ENCODE measurements around the gene LRRC3C.
A peak's percentile ranks its signal among the peaks of the same experiment; 100 is the strongest.

The LRRC3C gene

DNA sequence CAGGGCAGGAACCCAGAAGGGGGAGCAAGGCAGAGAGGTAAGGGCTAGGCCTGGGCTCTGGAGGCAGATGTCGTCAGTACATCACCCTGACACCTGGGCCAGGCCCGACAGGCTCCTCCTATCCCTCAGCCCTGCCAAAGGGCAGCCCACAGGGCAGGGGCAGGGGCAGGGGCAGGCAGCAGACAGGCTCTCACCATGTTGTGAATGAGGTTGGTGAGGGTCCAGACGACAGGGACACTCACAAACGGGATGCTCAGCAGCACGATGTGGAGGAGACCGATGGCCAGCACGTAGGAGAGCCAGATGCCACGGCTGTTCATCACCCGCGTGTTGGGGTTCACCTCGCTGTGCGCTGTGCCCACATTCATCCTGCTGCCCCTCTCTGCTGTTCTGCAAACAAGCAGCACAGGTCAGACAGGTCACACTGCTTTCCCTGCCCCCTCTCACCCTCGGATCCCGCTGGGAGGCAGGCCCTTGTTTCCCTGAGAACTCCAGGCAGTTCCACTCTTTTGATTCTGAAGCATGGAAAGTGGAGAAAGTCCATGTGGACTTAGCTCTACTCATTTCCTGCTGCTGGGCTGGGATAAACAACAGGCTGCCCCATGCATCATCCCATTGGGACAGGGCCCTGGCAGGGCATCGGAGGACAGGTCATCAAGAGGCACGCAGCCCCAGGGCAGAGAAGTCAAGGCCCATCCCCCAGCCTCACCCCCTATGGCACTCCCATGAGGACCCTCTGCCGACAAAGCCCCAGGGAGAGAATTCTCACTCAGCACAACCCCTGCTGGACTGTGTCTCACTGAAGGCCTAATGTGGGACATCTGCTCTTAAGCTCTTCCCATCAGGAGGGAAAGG, 3.5 kb upstream of the LRRC3C start:
- no peak for DNase-seq (ENCODE audit: low read depth)

DNA sequence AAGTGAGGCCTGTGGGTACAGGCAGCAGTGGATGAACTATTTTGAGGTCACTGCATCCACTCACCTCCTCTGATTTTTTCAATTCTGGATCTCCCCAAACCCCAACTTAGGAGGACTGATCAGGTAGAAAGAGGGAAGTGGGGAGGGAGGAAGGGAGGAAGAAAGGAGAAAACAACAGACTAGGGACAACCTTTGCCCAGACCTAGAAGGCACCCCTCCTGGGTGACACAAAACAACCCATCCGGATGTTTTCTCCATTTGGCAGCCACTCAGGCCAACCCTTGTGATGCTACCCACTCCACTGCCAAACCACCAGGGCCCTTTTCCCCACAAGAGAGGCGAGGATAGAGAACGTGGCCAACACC, 2.9 kb upstream of the LRRC3C start:
- no peak for DNase-seq (ENCODE audit: low read depth)

DNA sequence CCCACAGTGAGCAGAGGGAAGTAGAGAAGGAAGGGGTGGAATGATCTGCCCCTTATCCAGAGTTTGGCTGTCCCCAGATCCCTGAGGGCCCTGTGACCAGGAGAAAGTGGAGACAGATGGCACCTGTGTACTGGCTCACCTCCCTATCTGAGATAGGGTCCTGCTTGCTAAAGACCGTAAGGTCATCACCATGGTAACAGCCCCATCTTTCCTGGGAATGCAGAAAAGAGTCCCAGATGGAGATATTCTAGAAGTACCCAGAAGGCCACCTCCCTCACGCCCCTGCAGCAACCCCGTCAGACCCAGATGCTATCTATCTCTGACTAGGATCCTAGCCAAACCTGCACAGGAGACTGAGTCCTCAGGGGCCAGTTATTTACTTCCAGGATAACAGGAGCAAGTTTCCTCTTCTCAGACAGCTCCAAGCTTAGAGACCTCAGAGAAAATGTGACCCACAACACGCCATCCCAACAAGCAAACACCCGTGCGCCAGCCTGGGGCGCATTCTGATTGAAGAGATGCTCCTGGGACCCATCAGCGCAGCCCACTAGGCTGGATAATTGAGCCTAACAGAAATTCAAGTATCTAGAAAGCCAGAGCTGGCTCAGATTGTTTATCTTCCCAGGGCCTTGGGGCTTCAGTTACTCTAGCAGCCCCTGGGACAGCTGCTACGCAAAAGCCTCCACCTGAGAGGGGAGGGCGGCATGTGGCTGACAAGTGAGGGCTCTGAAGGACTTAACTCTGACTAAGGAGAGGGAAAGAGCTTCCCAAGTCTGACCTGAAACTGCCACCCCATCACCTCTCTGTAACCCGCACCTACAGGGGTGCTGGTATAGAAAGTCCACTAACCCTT, 2.0 kb upstream of the LRRC3C start:
- no peak for DNase-seq (ENCODE audit: low read depth)

DNA sequence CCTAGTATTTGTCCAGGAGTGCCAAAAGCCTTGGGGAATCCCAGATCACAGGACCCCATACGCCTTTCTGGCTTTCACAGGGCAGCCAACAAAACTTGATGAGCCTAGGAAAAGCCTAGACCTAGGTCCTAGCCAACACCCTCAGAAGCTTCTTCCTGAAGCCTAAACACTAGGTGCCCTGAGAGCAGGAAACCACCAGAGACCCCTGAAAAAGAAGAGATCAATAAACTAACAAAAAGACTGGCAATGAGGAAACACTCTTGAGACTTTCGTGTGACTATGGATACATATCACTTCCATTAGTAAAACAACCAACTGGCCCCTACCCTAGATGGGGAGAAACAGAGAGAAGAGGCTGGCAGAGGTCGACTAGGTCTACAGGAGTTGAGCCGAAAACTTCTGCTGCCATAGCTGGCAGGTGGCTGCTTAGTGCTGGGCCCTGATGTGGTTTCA, 1.4 kb upstream of the LRRC3C start:
- peak; percentile 45 for DNase-seq (ENCODE audit: low read depth)

DNA sequence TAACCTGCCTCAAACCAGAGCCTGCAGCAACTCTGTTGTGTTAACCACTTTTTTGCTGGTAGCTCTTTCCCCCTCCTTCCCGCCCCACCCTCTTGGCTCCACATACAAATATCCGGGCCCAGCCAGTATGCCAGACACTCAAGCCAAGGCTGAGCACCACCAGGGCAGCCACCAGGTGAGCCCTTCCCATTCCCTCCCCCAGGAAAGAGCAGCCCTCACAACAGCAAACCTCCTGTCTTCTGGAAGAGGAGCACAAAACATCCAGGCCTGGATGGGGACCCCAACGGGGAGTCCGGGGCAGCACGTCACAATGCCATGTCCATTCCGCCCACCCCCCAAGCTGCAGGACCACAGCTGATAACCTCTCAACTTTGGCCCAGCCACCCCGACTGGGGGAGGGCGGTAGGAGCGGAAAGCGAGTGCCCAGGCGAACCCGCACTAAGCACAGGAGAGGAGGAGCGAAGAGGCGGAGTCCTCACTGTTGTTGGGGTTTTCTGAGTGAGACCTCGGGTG, 888 bp upstream of the LRRC3C start:
- DNase-seq (ENCODE audit: low read depth) = no peak

DNA sequence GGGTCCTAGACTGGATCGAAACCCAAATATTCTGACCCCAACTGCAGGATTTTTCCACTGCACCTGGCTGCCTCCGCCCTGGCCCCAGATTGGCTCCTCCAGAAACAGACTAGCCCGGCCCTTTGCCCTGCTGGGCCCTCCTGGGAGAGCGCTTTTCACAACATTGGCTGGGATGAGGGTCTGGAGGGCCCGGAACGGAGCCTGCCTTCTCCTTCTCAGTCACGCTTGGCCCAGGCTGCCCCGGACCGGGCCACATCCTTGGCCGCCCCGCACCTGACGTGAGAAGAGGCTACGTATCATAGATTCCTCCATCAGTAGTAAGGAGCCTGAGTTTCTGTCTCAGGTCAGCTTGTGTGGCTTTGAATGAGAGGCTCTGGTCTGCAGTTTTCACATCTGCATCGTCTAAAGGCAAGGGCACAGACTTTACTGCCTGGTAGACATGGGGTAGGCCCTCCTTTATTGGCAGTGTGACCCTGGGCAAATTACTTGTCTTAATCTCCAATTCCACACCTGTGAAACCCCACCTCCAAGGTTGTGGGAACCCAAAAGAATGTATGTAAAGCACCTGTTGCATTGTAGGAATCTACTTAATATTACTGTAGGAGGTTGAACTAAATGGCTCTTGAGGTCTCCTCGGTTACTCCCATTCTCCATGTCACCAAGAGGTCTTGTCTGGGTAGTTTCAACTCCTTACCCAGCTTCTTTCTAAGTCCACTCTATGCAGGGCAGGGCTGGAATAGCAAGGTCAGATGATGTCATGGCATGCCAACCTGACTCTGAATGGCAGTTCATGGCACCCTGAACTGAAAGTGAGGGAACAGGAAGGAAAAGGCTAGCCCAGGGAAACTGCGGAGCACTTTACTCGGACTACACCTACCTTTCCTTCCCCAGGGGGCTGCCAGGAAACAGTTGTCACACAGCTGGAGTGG, 661 bp downstream of the LRRC3C start:
- DNase-seq (ENCODE audit: low read depth) = no peak

DNA sequence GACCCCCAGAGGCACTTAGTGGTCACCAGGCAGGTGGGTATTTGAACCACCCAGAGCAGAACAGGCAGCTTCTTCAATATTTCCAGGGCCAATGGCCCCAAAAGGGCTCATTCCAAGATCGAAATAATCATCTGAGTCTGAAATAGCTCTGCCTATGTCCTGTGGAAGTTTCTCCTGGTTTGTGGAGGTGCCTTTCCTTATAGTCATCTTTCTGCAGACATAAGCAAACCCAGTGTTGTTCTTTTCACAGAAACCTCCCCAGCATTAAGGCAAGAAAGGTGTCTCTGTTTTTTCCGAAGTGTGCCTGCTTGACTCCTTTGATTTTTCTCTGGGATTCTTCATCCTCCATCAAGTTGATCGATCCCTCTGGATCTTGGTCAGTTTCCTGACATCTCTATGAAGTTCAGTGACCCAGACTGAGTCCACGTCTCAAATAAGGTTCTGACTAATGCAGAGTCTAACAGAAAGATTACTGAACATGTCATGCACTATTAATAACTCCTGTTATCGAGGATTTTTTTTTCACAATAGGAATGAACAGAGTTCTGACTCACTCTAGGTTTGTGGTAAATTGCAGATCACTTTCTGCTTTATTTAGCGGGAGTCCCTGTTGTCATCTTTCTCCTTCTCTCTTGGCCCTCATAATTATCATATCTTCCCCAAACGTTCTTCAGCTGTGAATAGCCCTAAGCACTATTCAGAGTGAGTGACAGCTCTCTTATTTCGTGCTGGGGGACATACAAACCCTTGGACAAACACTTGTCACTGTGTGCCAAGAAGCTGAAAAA, 1.5 kb downstream of the LRRC3C start:
- no peak for DNase-seq (ENCODE audit: low read depth)

DNA sequence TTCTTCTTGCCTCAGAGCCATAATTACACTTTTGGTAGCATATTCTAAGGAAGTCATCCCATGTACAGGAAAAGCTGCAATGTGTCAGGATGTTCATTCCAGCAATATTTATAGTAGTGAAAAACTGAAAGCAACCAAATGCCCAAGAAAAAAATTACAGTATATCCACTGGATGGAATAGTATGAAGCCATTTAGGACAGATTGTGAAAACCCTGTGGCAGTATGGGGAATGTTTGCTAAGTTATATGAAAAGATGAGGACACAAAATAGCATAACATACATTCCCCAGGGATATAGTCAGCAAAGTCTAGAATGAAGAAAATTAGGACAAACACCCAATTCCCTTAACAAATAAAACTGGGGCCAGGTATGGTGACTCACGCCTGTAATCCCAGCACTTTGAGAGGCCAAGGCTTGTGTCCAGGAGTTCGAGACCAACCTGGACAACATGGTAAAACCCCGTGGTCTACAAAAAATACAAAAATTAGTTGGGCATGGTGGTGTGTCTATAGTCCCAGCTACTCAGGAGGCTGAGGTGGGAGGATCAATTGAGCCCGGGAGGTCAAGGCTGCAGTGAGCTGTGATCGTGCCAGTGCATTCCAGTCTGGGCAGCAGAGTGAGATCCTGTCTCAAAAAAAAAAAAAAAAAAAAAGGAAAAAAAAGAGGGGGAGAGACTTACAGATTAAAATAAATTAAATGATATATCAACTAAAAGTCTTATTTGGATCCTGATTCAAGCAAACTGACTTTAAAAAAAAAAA, 2.3 kb downstream of the LRRC3C start:
- no peak for DNase-seq (ENCODE audit: low read depth)

DNA sequence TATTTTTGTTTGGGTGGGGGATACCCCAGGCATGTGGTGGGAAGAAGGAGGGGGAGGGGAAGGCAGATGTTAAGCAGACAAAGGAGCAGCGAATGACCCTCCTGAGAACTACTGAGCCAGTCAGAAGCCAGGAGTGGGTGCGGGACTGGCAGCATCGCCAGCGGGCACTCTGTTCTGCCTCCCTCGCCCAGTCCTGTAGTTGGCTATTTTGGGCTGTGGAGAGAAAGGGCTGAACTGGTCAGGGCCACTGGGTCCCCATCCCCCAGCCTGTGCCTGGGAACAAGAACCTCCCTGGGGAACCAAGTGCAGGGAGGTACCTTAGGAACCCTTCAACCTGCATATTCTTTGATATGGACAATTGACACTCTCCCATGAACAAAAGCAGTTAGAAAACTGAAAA, 6.4 kb downstream of the LRRC3C start:
- DNase-seq (ENCODE audit: low read depth) = no peak

DNA sequence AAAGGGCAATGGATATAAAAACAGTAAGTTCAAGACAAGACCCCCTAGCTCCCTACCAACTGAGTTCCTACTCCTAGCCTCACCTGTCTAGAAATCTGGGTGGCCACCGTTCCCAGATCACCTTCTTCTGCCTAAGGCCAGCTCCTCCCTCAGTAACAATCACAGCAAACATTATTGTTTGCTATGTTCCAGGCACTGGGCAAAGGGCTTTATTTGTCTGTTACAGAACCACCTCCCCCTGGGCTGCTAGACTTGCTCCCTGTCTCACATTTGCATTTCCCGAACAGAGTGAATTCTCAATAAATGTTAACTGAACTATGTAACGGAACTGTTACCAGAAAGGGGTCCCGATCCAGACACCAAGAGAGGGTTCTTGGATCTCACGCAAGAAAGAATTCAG, 6.8 kb downstream of the LRRC3C start:
- no peak for DNase-seq (ENCODE audit: low read depth)

DNA sequence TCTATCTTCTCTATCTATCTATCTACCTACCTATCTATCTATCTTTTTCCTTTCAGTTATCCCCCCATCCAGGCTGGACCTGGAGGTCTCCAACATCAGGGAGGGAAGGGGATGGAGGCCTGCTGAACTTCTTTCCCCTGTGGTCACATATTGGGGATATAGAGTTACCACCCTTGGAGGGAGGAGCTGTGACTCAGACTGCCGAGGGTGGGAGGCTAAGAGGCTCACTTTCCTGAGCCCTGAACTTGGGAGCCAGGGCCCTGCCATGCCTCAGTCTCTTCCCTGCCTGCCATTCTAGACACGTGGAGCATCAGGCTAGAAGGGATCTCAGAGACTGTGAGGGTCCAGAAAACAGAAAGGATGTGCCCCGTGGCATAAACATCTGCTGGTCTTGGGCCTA, 8.4 kb downstream of the LRRC3C start:
- no peak for DNase-seq (ENCODE audit: low read depth)

DNA sequence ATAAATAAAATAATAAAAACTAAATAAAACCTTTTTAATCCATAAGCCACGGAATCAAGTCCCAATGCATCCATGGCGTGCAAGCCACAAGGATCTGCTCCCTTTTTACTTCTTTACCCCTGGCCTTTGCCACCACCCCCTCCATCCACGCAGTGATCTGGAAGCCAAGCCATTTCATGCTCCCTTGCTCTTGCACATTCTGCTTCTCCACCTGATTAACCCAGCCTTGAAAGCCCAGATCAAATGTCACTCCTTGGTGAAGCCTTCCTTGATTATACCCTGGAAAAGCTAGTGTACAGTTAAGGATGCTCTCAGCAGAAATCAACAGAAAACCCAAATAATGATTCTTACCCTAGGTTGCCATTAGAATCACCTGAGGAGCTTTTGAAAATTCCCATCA, 9.9 kb downstream of the LRRC3C start:
- DNase-seq (ENCODE audit: low read depth) = no peak

DNA sequence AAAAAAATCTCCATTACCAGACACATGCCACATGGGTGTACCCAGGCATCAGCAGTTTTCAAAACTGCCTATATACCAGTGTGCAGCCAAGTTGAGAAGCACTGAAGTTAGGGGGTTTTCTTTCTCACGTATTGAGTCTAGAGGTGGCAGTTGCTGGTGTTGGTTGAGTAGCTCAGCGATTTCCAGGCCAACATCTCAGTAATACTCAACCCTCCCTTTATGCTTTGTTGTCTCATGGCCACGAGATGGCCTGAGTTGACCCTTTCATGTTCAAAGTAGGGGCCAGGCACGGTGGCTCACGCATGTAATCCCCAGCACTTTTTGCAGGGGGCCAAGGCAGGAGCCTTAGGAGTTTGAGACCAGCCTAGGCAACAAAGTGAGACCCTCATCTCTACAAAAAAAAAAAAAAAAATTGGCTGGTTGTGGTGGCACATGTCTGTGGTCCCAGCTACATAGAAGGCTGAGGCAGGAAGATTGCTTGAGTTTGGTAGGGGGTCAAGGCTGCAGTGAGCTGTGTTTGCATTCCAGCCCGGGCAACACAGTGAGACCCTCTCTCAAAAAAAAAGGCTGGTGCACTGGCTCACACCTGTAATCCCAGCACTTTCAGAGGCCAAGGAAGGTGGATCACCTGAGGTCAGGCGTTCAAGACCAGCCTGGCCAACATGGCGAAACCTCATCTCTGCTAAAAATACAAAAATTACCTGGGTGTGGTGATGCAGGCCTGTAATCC, 10.8 kb downstream of the LRRC3C start:
- no peak for DNase-seq (ENCODE audit: low read depth)

DNA sequence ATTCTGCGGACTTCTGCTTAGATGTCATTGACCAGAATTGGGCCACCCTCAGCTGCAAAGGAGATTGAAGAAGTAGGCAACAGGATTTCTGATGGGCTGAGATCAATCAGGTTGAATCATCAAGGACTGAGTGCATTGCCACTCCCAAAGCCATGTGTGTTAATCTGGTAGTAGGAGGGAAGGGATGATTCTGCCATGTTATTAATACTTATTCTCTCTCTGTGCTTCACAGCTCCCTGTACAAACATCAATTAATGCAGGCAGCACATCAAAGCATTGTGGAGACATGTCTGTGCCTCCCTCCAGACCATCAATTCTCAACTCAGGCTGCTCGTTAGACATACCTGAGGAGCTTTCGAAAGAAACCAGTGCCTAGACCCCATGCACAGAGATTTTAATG, 11.6 kb downstream of the LRRC3C start:
- no peak for DNase-seq (ENCODE audit: low read depth)

DNA sequence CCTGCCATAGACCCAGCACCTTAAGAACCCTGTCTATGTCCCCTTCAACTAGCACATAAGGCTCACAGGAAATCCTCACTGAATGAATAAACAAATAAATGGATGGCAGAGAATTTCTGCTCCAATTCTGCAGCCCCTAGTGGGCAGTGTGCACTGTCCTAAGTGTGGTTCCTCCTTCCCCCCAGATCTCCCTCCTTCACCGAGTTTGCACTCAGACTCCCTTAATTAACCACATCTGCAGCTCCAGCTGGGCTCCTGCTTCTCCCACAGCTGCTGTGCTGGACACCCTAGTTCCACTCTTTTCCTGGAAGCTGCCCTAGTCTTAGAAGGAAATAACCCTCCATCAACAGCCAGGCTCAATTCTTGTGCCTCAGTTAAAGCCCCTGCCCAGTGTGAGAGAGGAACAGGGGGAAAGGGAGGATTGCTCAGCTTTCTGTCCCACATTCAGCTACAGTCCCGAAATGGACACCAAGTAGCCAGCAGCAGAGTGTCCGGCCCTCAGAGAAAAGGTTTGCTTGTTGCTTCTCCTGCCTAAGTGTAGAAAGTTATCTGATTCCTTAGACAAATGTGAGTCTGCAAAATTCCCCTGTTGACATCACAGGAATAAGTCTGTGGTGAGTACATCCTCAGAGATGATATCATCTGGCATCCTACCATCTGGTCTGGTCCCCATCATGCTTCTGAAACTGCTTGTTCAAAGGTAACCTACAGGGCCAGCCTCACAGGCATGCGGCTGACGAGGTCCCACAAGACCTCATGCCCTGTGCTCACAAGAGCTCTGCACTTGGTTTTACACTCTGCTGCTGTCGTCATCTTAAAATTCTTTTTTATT, 12.3 kb downstream of the LRRC3C start:
- no peak for DNase-seq (ENCODE audit: low read depth)

DNA sequence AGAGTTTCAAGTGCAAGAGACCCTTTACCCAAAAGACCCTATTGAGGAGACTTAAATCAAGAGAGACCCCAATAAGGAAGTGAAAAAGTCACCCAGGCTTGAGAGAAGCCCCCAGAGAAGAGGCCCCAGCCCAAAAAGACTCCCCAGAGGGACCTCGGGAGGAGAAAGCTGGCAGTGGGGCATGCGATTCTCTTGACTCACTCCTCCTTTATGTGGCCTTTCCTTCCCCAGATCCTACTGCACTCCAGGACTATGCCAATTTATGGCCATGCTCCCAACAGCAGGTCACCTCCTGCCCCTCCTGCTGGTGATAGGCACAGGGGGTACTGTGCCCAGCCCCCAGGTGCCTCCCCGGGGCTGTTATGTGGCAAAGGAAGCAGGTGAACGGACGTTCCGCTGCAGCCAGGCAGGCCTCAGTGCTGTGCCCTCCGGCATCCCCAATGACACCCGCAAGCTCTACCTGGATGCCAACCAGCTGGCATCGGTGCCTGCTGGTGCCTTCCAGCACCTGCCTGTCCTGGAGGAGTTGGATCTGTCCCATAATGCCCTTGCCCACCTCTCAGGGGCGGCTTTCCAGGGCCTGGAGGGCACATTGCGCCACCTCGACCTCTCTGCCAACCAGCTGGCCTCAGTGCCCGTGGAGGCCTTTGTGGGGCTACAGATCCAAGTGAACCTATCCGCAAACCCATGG, 16.3 kb downstream of the LRRC3C start:
- DNase-seq (ENCODE audit: low read depth) = no peak

DNA sequence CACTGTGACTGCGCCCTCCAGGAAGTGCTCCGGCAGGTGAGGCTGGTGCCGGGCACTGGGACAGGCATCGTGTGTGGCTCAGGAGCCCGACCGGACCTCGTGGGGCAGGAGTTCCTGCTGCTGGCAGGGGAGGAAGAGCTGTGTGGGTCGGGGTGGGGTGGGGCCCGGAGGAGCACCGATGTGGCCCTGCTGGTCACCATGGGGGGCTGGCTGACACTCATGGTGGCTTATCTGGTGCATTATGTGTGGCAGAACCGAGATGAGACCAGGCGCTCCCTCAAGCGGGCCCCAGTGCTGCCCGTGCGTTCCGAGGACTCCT, 16.8 kb downstream of the LRRC3C start:
- DNase-seq (ENCODE audit: low read depth) = no peak

DNA sequence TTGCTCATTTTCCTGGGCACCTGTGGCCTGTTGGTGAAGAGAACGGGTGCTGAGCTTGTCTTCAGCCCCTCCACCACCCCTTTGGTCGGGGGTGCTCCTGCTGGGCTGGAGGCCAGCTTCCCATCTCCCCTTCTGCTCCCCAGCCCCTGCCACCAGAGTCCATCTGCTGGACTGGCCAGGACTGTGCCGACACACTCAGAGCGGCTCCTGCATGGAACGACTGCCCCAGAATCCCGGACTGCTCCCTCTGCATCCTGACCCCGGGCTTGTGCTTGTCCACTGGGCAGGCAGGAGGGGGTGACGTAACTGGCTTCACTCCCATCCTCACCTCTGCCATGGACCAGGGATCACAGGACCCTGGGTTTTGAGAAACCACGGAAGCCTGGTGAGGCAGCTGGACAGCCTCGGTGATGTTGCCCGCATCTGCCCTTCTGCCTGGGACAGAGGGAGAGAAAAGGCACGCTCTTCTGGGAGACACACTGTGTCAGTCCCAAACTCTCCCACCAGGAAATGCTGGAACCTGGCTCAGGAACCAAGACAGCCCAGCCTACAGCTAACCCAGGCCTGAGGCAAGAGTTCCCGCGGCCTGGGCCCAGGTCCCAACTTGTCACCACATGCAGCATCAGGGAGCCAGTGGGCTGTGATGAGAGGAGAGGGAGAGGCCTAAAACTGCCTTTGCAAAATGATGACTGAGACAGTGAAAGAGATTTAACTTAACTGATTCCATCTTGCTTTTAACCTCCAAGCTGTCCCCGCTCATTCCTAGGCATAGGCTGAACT, 19.2 kb downstream of the LRRC3C start:
- no peak for DNase-seq (ENCODE audit: low read depth)

Data from stimulated activated CD8-positive, alpha-beta memory T cell treated with anti-CD3 and anti-CD28 coated beads, Interleukin-12 subunit alpha, Interleukin-12 subunit beta, amount 100 ng/mL, for 1 hour (primary cell).